Natural killer cell (primary cell): ENCODE measurements around the gene WNT3A. TPM values are rescaled to one million over a fixed set of nuclear protein-coding genes. Genes with fewer than 3 reads are reported as not detected.
"Not testable (repeated sequence)": the region's sequence is repeated elsewhere in the genome, so short reads cannot be mapped to it uniquely, and the experiment has no call there.

ENCODE experiments used
- ATAC-seq, 3 donors: fragments of 150-1000 bp in 2 of 3; fragments of 200-7000 bp in 1 of 3; cut with Tn5 transposase; 1 replicate in 1 of 3; 2 replicates in 2 of 3; pipeline ENCODE4 v1.10.0; 2021; ENCODE audit warnings: mild to moderate bottlenecking in 2 of 3, moderate library complexity in 2 of 3
- DNase-seq, 2 donors: peaks; one replicate each; pipeline versions ENCODE4 v3.0.0 to v3.0.0-alpha.2; 2013 to 2021; ENCODE audit warnings: mixed read lengths in 1 of 2
- H3K27ac ChIP-seq: one replicate; pipeline ENCODE4 v1.5.1; 2013; ENCODE audit warnings: mild to moderate bottlenecking, low read length
- H3K27me3 ChIP-seq: one replicate; pipeline ENCODE4 v1.6.1; 2013; ENCODE audit warnings: low read length; ENCODE audit not compliant: control insufficient read depth, insufficient read depth
- H3K36me3 ChIP-seq: one replicate; pipeline ENCODE4 v1.6.1; 2013; ENCODE audit warnings: low read length; ENCODE audit not compliant: control insufficient read depth, insufficient read depth
- H3K4me1 ChIP-seq: one replicate; pipeline ENCODE4 v1.6.1; 2013; ENCODE audit warnings: low read length; ENCODE audit not compliant: control insufficient read depth, insufficient read depth
- H3K4me3 ChIP-seq: one replicate; pipeline ENCODE4 v1.5.1; 2013; ENCODE audit warnings: low read length
- H3K9me3 ChIP-seq: one replicate; pipeline ENCODE4 v1.6.1; 2013; ENCODE audit warnings: low read length; ENCODE audit not compliant: control insufficient read depth, insufficient read depth
- H3K27ac Mint-ChIP-seq, 2 donors: one replicate each; pipeline ENCODE4 v1.8.0; 2022; ENCODE audit warnings: mild to moderate bottlenecking in 2 of 2, mixed read lengths in 2 of 2, moderate library complexity in 1 of 2
- H3K27me3 Mint-ChIP-seq, 2 donors: one replicate each; pipeline ENCODE4 v1.8.0; 2022; ENCODE audit warnings: low read depth in 2 of 2, mixed read lengths in 2 of 2
- H3K36me3 Mint-ChIP-seq: one replicate; pipeline ENCODE4 v1.8.0; 2022; ENCODE audit warnings: mixed read lengths
- H3K4me1 Mint-ChIP-seq, 2 donors: one replicate each; pipeline ENCODE4 v1.8.0; 2022; ENCODE audit warnings: mixed read lengths in 2 of 2
- H3K4me3 Mint-ChIP-seq: one replicate; pipeline ENCODE4 v1.8.0; 2022; ENCODE audit warnings: mild to moderate bottlenecking, moderate library complexity, mixed read lengths
- H3K9me3 Mint-ChIP-seq, 2 donors: one replicate each; pipeline ENCODE4 v1.8.0; 2022; ENCODE audit warnings: mixed read lengths in 2 of 2
- WGBS: methylation state at CpG from one replicate; pipeline ENCODE4 v1.1.7; 2013; ENCODE audit warnings: missing lambda C conversion rate; ENCODE audit not compliant: insufficient coverage; 5-methylcytosine and 5-hydroxymethylcytosine counted together
- intact Hi-C: fragments of 100-400 bp; cut with micrococcal nuclease; formaldehyde crosslinking; loops from one replicate; pipeline ENCODE4 v1.14.2; 2022
- total RNA-seq, 4 donors: library from RNA; stranded (reverse); fragments of 120-200 nt in 1 of 4; gene quantifications; one replicate each; pipeline versions ENCODE4 v1.2.3 to v1.2.4, GENCODE V29; 2013 to 2022
- TF ChIP-seq, protein P1 (sequence below): fragments of 200-600 bp; IDR thresholded peaks from one replicate; pipeline ENCODE4 v1.8.0; 2022; ENCODE audit warnings: antibody characterized with exemption

WNT3A gene
- total RNA-seq, 3 donors from 2014 or later (not counting 1 experiment from before 2014, with no cell fraction given): not detected

DNA sequence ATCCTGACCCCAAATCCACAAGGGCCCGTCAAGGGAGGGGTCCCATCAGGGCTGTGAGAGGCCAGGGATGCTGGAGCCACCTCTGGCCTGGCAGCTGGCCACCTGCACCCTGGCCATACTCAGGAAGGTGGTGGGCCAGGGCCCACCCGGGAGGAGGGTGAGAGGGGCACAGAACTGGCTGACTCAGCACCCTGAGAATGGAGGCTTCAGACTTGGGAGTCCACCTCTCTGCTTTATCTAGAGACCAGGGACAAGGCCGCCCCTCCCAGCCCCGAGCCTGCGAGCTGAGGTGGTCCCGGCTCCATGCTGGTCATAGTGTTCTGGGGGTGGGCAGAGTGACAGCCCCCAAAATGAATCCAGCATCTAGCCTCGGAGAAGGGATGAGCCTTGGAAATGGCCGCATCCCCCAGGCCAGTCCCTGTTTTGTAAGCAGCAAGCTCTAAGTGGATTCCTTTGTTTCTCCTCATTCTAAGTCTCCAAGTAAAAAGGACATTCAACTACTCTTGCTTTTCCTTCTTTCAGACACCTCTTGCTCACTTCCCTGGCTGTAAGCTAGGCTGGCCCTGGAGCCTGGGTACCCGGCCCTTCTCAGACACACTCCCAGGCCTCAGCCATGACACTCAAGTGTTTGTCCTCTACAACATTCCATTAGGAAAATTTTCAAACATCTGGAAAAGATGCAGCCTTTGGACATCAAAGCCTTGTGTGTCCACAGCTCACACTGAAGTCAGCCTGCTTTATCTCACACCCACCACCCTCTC, 12.3 kb downstream of the WNT3A start:
- Mint-ChIP-seq H3K4me3 (no peak overlapping the region), H3K9me3 (no peaks in the 10 kb centered on the region), H3K27ac (no peak overlapping the region), H3K36me3 (no peaks in the 10 kb centered on the region), H3K4me1 (no peaks in the 10 kb centered on the region), H3K27me3 (peaks cover 2 to 4% of the 10 kb centered on the region in 2 donors)
- DNase-seq (no peak), ATAC-seq (no peak)
- 81% methylated on average over 9 of the region's 9 CpGs for WGBS
- no peaks in the 10 kb centered on the region for H3K9me3 ChIP-seq
- no peaks in the 10 kb centered on the region for H3K4me1 ChIP-seq
- no peaks in the 10 kb centered on the region for H3K27me3 ChIP-seq
- no peaks in the 10 kb centered on the region for H3K36me3 ChIP-seq
- H3K4me3 ChIP-seq: no peak overlapping the region
- TF ChIP-seq, protein P1, sequence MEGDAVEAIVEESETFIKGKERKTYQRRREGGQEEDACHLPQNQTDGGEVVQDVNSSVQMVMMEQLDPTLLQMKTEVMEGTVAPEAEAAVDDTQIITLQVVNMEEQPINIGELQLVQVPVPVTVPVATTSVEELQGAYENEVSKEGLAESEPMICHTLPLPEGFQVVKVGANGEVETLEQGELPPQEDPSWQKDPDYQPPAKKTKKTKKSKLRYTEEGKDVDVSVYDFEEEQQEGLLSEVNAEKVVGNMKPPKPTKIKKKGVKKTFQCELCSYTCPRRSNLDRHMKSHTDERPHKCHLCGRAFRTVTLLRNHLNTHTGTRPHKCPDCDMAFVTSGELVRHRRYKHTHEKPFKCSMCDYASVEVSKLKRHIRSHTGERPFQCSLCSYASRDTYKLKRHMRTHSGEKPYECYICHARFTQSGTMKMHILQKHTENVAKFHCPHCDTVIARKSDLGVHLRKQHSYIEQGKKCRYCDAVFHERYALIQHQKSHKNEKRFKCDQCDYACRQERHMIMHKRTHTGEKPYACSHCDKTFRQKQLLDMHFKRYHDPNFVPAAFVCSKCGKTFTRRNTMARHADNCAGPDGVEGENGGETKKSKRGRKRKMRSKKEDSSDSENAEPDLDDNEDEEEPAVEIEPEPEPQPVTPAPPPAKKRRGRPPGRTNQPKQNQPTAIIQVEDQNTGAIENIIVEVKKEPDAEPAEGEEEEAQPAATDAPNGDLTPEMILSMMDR: no peak
- no peak overlapping the region for H3K27ac ChIP-seq
- intact Hi-C loops: no loop called here

DNA sequence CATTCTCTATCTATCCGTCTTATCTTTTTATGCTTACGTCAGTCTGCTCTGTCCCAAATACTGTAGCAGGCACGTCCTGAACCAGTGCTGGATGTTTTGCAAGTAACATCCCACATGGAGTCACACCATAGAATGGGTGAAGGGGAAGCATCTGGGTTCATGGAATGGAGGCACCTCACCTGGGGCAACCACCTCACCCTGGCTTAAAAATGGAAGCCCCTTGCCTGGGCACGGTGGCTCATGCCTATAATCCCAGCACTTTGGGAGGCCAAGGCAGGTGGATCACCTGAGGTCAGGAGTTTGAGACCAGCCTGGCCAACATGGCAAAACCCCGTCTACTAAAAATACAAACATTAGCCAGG, 12.9 kb downstream of the WNT3A start:
- H3K27ac ChIP-seq, H3K9me3 ChIP-seq, H3K4me3 ChIP-seq, H3K27me3 ChIP-seq, ATAC-seq, H3K27ac Mint-ChIP-seq, H3K36me3 ChIP-seq, H3K36me3 Mint-ChIP-seq, H3K9me3 Mint-ChIP-seq, intact Hi-C loops, H3K4me1 ChIP-seq, H3K27me3 Mint-ChIP-seq, H3K4me3 Mint-ChIP-seq, H3K4me1 Mint-ChIP-seq, DNase-seq: not testable (repeated sequence)
- 81% methylated on average over 5 of the region's 5 CpGs for WGBS

DNA sequence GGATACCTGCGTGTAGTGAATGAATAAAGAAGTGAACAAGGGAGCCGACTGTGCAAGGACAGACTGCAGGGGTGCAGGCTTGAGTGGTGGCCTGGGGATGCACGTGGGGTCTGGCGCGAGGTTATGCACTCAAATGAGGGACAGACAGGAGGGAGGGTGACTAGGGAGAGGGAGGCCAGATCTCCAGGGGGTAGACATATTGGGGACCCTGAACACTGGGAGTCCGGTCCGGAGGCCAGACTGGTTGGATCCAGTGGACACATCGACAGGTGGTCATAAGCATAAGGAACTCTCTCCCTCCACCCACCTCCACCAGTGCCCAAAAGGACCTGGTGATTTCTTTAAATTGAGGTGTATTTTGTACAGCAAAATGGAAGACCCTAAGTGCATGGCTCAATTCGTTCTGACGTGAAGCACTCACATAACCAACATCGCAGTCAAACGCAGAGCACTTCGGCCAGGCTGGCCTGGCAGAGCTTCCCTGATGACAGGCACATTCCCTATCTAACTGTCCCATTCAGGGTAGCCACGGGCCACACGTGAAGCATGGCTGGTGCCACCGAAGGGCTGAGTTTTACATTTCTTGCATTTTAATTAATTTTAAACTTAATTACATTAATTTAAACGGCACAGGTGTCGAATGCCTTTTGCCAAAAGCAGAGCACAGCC, 14.0 kb downstream of the WNT3A start:
- DNase-seq (no peak), ATAC-seq (no peak)
- WGBS: 88% methylated on average over 15 of the region's 18 CpGs
- H3K36me3 Mint-ChIP-seq: no peaks in the 10 kb centered on the region
- no peaks in the 10 kb centered on the region for H3K4me1 ChIP-seq
- H3K27me3 Mint-ChIP-seq: peaks cover 4 to 8% of the 10 kb centered on the region in 2 donors
- no peaks in the 10 kb centered on the region for H3K27me3 ChIP-seq
- no peaks in the 10 kb centered on the region for H3K9me3 Mint-ChIP-seq
- H3K27ac Mint-ChIP-seq: no peak overlapping the region
- no peak overlapping the region for H3K27ac ChIP-seq
- TF ChIP-seq, protein P1: no peak
- no peak overlapping the region for H3K4me3 Mint-ChIP-seq
- H3K36me3 ChIP-seq: no peaks in the 10 kb centered on the region
- no peak overlapping the region for H3K4me3 ChIP-seq
- H3K9me3 ChIP-seq: no peaks in the 10 kb centered on the region
- intact Hi-C loops: no loop called here
- H3K4me1 Mint-ChIP-seq: no peaks in the 10 kb centered on the region

DNA sequence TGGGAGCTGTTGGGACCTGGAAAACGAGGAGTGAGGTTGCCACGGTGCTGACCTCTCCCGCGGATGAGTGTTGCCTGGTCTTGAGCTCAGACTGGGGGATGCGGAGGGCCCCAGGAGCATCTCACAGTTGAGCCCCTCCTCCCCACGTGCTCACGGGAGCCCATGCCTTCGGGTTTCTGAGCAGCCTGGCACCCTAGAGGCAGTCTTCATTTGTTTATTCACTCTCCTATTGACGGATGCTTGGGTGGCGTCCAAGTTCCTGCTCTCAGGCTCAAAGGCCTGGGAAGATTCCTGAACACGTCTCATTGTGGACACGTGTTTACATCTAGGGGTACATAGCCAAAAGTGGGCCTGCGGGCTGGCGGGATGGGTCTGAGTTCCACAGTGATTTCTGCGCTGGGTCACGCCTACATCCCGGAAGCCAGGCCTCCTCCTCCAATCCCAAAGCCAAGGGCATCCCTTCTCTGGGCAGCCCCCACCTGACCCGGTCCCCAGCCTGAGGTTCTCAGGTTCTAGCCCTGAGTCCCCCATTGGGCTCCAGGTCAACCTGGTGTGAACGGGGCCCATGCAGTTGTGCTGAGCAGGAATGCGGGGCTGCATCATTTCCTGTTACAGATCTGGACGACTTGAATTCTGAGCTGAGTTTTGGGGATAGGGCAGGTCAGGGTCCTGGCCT, 14.7 kb downstream of the WNT3A start:
- intact Hi-C loops: no loop called here

More for the DNA sequence above, 14.7 kb downstream of the WNT3A start:
- no peaks in the 10 kb centered on the region for H3K36me3 Mint-ChIP-seq
- no peak overlapping the region for H3K27ac Mint-ChIP-seq
- no peak overlapping the region for H3K4me3 ChIP-seq
- DNase-seq (no peak), ATAC-seq (no peak)
- no peak overlapping the region for H3K4me3 Mint-ChIP-seq
- no peaks in the 10 kb centered on the region for H3K27me3 ChIP-seq
- H3K9me3 ChIP-seq: no peaks in the 10 kb centered on the region
- H3K27ac ChIP-seq: no peak overlapping the region
- 79% methylated on average over 21 of the region's 21 CpGs for WGBS
- no peaks in the 10 kb centered on the region for H3K9me3 Mint-ChIP-seq
- TF ChIP-seq, protein P1: no peak
- no peaks in the 10 kb centered on the region for H3K36me3 ChIP-seq
- peaks cover 4 to 8% of the 10 kb centered on the region in 2 donors for H3K27me3 Mint-ChIP-seq
- no peaks in the 10 kb centered on the region for H3K4me1 Mint-ChIP-seq
- no peaks in the 10 kb centered on the region for H3K4me1 ChIP-seq
